GM23338 (cell line): ENCODE results near the gene RGS8.

Source experiments
- CTCF ChIP-seq, 2 experiments: fragments of 200-600 bp in 1 of 2; sonication (generic) in 1 of 2; conservative IDR thresholded peaks; 2 replicates each; pipeline versions ENCODE4 v1.5.1 to v1.6.1; 2016 to 2017; ENCODE audit warnings: antibody characterized with exemption in 2 of 2, low read depth in 2 of 2, mild to moderate bottlenecking in 2 of 2, moderate library complexity in 1 of 2
- ZNF331 ChIP-seq: fragments of 250-450 bp; sonication (Bioruptor Pico); IDR thresholded peaks from 2 replicates; pipeline ENCODE4 v1.5.0; 2020; ENCODE audit warnings: low read depth, mild to moderate bottlenecking, moderate library complexity

GRCh38 chr1:182668521-182669054, 15.8 kb downstream of the RGS8 start:
- TF ChIP-seq ZNF331 = no peak
- no peak for TF ChIP-seq CTCF (conservative IDR thresholded peaks at IDR 0.05; ENCODE audit: low read depth in 2 of 2)
